AG08396 (cell line): ENCODE measurements around the gene ARHGAP21.

Source experiments
- DNase-seq: peaks from one replicate; pipeline ENCODE4 v3.0.0; 2012; ENCODE audit warnings: low spot score, mixed read lengths

Gene ARHGAP21

DNA sequence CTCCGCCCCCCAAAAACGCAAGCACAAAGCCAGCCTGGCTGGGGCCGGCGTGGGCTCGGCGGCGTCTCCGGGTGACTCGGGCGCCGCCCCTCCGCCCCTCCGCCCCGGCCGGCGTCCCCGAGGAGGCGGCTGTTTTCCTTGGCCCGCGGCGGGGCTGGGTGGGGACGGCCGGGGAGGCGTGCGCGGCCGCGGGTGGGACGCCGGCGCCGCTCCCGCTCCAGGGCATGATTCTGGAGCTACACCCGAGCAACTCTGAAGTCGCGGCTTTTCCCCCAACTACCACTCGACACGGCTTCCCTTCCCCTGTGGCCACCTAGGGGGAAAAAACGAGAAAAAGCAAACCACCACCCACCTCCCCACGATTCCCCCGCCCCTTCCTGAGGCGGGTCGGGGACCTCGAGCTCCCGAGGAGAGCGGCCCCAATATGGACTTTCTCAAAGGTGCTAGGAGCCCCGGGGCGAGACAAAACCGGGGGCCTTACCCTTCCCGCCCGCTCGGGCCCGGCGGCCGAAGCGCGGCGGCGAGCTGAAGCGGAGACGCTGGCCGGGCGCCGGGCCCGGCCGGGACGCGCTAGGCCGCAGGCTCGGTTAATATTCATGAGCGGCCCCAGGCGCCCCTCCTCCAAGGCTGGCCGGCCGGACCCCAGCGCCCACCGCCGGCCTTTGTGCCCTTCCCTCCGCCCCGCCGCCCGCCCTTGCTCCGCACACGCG, 856 bp downstream of the ARHGAP21 start:
- peak; percentile 65 for DNase-seq

DNA sequence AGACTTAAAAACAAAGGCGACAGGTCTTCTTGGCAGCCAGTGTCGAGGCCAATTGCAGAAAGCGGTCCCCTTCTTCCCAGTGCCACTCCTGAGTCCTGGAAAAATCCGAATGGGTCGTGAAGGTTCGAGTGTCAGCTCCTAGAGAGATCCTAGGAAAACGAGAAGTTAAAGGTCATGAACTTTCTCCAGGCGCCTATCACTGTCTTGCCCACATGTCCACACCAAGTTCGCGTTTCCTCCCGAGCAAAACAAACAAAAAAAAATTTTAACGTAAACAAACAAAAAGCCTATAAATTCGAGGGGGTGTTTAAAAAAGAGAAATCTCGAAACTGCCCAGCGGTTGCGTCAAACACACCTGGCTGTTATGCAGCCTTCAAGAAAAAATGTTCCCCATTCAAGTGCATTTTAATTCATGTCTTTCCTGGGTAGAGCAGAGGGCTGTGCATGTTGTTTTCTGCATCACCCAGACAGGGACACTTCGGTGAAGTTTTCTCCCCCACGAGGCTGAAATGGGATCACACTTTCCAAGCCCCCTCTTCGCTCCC, 1.5 kb downstream of the ARHGAP21 start:
- DNase-seq: no peak

DNA sequence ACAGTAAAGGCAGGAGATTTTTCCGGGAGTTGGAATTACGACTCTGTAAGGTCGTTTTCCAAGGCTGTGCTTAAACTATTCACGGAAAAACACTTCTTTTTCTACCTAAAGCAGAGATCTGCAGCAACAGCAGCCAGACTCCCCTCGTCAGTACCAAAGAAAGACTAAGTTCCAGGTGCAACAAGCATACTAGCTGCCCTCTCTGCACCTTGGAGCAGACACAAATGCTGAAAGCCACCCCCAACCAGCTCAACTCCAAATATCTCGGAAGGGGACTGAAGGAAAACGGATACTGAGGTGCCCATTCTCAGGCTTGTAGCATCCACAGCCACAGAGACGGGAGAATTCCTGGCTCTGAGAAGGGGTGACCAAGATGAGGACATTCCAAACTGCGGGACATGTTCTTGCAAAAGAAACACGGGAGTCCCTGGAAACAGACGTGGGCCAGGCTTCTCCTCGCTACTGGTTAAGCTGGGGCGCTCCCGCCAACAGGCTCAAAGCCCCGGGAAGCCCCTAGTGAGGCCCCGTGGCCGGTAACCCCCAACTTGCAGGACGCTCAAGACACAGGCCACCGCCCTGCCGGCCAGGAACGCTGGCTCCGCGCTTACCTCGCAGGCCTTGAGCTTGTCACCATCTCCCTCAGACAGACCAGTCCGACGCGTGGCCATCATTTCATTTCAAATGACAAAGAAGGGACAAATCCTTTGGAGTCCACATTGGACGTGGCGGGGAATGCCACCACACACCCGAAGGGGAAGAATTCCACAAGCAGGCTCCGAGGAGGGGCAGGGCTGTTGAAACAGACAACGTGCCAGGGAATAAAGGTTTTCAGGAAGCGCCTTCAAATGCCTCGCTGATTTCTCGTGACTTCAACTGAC, 2.2 kb downstream of the ARHGAP21 start:
- DNase-seq: peak; percentile 10

DNA sequence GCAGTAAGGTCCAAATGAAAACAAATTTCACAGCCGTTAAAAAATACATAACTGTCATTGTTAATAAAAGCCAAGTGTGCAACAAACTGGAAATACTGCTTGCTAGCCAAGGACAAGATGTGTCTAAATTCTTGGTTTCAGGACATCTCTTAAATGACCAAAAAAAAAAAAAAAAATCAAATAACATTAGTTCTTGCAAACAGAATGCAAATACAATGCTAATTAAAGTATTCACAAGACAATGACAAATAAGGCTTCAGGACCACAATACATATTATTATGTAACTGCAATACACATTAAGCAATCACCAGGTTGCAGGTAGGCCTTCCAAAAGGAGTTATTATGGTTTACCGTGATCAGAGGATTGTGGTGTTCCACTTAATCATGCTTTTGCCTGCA, 3.6 kb downstream of the ARHGAP21 start:
- no peak for DNase-seq

DNA sequence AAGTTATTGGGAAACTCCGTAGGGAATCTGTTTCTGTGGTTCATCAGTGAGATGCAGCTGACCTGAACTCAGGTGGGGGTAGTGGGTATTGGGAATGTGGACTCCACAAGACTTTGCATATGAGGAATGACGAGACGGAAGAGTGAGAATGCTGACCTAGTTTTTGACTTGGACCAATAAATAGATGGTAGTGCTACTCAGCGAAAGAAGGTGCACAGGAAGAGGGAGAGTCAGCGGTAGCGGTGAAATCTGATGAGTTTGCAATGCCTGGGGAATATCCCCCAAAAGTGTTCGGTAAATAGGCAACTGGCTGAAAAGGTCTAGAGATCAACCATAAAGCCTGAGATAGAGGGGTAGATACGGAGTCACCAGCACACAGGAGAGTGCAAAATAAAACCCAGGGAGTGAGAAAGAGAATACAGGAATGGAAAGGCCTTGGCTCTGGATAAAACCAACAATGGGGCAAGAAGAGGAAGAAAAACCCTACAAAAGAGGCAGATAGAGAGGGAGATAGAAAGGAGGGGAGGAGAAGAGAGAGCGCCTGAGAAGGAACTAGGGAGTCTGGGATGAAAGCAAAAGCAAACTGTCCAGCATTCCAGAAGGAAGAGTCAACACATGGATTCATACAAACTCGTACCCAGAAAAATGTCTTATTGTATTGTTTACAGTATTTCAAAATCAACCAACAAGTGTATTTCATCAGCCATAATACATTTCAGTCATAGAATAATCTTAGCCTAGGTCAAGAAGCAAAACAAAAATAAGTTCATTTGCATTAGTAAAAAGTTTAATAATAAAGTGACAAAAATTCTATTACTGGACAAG, 5.4 kb downstream of the ARHGAP21 start:
- peak; percentile 72 for DNase-seq

DNA sequence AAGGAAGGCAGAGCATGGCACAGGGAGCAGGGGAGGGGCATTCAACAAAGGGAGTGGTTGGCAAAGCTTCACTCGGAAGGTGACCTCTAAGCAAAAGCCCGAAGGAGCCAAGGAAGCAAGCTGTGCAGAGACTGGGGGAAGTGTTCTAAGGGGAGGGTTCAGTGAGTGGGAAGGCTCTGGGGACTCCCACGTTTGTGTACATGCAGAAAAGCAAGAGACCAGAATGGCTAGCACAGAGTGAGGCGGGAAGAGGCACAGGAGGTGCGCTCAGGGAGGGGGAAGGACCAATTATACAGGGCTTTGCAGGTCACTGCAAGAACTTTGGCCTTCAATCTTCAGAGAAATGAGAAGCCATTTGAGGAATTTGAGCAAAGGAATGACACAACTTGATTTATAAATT, 7.4 kb downstream of the ARHGAP21 start:
- no peak for DNase-seq

DNA sequence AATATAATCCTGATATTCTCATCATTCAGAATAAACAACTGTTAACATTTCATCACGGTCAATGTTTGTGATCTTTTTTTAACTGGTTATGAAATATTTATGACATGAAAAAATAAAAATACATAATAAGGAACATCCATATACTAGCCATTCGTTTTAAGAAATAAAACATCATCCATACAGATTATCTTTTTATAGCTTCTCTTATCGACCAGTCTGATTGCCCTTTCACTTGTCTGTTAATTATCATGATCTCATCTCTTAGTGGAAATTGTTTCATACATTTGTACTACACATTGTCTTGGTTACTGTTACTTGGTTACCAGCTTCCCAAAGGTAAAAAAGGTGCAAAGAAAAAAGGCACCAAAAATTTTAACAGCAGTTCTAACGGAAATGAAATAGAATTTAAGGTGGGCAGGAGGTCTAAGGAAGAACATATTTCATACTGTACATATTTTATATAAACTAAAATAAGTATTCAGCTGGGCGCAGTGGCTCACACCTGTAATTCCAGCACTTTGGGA, 8.4 kb downstream of the ARHGAP21 start:
- DNase-seq: no peak

DNA sequence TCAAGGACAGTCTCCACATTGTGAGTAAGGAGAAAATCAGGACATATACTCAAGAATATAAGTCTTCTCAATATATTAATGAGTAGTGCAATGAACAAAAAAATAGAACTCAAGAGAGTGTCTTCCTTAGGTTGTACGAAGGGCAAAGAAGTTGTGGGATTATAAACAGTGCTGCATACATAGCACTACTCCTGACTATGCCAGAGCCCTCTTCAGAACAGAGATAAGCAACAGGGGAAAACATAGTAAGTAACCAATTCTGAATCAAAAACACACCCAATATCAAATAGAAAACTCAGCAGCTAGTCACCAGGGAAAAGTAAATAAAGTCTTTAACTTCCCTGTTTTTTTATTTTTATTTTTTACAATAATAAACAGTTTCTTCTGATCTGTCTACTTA, 10.6 kb downstream of the ARHGAP21 start:
- no peak for DNase-seq

DNA sequence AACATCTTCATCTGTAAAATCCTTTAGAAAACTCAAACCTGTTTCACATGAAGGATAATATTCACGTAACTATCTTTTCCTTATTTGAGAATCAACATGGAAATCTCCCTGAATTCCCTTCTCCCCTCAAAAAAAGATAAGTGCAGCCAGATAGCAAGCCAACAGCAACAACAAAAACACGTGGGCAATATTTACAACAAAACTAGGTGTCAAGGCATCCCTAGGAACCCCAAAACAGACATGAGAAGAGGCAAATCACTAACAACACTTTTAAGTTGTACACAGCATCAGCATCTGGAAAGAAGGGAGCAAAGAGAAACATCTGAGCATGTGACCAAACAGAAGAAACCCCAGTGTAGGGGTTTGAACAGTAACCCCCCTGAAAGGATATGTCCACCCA, 12.2 kb downstream of the ARHGAP21 start:
- DNase-seq: no peak

DNA sequence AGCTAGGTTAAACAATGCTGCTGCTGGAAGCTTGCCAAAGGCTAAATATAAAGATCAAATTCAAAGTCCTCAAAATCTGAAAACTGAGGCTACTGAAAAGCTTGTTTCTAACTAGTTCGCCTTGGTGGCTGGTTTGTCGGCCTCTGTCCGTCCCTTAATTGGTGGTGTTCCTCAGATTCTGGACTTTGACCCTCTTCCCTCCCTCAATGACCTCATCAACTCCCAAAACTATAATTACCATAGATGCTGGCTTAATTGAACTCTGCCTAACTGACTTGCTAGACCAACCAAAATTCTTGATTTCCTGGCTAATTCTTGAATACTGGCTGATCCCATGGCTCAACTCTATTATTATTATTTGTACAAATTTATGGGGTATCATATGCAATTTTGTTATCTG, 15.6 kb downstream of the ARHGAP21 start:
- DNase-seq: no peak

DNA sequence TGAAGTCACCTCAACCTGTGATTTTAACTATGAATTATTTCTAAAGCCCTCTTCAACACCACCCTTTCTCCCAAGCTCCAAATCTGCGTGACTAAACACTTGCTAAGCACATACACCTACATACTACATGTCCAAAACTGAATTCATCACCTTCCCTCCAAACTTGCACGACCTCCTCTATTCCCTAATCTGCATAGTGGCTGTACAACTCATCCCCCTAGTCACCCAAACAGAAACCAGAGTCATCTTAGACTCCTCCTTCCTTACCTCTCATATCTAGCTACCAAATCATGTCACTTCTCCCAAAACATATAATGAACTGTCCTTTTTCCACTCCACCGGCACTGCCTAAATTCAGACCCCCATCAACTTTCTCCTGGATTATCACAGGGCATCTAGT, 16.2 kb downstream of the ARHGAP21 start:
- DNase-seq: no peak

DNA sequence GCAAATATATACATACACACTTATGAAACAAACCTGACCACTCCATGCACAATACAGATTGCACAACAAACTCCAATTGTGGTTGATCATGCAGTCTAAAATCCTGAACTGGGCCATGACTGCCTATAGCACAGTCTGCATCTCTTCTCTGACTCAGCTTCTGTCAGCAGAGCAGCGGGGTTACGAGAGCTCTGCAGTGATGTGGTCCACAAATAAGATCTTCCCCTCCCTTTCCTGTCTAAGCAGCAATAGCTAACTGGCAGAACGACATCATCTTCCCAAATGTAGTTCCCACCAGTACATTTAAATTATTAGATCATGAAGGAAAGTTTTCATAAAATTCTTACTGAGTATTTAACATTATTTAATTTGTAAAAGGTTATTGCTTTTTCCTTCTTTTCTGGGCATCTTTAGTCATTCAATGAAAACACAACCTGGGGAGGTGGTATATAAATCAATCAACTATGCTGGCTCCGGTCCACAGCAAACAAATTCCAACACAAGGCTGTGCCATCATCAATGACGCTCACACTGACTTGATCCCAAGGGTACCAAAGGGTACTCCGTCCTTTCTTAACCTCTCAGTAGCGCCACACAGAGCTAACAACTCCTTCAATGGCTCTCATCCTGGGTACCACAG, 17.1 kb downstream of the ARHGAP21 start:
- DNase-seq: peak; percentile 77

DNA sequence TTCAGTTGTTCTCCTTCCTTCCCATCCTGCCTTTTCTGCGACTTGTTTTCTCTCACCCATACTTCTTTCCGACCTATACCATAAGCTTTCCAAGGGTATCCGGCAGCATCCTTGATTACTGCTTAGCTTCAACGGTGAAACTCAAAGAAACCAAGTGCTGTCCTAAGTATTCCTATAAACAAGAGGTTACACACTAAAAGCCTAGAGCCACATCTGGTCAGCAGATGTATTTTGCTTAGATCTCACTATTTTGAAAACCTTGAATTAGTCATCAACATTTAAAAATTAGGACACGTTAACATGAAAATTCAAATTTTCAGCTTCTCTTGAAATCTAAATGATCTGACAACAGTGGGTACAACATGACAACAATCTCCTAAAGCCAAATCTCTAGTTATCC, 20.0 kb downstream of the ARHGAP21 start:
- peak; percentile 20 for DNase-seq

DNA sequence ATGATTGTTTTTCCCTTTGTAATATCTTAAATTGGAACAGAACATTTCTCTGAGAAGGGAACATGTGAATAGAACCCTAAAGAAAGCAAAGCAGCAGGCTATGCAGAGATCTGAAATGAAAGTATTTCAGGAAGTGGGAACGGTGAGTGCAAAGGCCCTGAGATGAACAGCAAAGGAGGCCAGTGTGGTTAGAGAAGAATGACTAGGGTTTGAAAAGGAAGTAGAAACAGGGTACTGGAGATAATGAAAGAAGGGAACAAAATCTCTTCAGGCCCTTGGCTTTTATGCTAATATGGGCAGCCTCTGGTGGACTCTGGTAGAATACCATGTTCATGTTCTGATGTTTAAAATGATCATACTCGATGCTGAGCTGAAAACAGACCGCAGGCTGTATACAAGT, 22.2 kb downstream of the ARHGAP21 start:
- no peak for DNase-seq

DNA sequence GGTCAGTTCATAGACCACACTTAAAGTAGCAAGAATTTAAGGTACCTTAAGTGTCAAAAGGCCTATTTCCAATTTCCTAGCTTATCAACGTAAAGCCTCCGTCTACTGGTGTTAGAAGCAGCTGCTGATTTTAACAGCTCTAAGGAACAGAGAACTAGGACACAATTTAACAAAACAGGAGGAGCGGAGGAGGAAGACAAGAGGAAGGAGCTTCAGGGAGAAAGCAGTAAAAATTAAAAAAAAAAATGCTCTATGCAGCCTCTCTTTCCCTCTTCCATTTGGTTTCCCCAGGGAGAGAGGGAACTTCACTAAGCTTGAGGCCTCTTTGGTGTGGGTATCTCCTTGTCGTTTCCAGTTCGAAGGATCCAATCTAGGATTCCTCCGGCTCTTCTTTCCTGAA, 22.7 kb downstream of the ARHGAP21 start:
- DNase-seq: no peak

DNA sequence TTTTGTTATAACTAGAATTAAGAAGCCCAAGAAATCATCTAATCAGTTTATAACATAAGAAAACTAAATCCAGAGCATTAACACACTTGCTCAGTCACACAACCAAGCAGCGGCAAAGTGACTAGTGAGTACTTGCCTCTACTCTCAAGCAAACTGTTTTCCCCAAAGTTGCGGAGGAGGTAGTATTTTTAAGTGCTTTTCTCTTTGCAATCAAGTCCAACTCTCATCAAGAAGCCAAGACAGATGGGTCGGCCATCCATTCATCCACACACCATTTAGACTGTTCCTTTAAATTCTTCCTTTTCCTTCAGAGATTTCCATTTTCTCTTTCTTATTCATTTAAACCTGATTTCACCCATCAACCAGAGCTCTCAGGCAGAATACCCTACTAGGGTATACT, 25.4 kb downstream of the ARHGAP21 start:
- no peak for DNase-seq

DNA sequence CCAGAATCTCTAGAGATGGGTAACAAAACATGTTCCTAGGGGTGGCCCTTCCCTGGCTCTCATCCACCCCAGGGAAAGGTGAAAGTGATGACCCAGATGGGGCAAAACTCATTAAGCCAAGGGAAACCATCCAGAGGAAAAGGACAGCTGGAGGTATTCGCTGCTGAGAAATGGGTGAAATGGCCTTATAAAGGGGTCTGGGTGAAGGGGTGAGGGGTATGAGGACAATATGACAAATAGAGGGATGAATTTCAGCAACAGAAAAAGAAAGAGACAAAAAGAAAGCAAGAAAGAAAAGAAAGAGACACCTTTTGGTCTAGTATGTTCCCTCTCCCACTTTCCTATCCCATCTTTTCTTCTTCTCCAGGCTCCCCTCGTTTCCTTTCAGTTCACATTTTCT, 26.6 kb downstream of the ARHGAP21 start:
- DNase-seq: no peak

DNA sequence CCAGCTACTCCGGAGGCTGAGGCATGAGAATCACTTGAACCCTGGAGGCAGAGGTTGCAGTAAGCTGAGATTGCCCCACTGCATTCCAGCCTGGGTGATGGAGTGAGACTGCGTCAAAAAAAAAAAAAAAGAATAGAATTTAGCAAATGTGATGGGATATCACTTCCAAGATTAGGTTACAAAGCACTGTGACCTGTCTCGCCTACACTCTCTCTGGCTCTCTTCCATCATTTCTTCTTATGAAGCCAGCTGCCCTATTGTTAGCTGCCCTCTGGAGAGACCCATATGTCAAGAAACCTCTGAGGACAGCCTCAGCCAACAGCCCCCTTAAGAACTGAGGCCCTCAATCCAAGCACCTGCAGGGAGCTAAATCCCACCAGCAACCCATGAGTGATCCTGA, 28.2 kb downstream of the ARHGAP21 start:
- no peak for DNase-seq

DNA sequence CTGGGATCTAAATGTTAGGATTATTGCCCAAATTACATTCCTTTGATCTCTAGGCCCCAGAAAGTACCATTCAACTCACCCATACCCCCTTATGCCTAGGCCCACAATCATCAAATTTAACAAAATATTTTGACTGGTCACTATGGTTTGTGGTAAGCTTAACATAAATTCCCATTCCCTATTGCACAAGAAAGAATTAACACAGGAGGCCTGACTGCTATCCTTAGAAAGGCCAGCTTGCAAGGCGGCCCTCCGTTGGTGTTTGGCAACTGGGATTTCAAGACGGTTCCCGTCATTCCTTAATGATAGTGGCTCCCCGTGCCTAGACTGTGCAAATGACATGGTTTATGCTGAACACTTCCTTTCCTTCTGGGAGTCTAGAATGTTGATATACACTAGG, 29.6 kb downstream of the ARHGAP21 start:
- DNase-seq: peak; percentile 15

DNA sequence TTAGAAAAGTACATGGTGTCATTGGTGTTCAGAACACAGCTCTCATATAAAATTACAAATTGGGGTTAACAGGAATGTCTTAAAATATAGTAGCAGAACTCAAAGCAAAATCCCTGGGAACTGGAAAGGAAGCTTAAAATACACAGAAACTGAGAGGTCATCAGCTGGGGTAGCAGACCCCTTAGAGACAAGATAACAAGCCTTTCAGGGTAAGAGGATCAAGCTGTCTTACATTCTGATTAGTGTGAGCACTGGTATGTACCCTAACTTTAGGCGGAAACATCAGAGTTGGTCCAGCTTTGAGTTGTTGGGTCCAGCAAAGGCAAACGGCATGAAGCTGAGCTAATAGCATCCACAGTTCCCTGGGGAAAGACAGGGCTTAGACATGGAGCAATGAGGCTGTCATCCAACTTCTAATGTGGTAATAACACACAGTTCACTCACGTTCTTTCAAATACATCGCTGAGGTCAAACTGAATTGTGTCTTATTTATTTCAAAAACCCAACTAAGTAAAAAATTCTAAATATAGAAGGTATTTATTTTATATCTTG, 32.6 kb downstream of the ARHGAP21 start:
- no peak for DNase-seq

DNA sequence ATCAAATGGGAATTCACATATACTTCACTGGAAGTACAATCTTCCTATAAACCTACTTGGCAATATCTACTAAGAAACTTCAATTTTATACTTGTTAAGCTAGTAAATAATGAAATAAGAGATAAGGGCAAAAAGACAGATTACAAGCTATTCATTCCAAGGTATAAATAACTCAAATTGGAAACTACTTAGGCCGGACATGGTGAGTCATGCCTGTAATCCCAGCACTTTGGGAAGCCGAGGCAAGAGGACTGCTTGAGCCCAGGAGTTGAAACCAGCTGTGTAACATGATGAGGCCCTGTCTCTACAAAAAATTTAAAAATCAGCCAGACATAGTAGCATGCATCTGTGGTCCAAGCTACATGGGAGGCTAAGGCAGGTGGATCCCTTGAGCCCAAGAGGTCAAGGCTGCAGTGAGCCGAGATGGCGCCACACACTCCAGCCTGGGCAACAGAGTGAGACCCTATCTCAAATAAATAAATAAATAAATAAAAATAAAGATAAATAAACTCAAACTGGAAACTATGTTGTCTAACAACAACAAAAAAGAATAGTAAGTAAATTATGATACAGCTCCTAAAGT, 37.6 kb downstream of the ARHGAP21 start:
- DNase-seq: no peak
